SIG-M5 treated with dmso at 0.1 percent for 504 hours (cell line): ENCODE data around the gene MRM2.

ENCODE experiments used
- DNase-seq: peaks from one replicate; lab custom pipeline; 2025; ENCODE audit not compliant: unreplicated experiment; lab: John Stamatoyannopoulos, UW

Gene MRM2

DNA sequence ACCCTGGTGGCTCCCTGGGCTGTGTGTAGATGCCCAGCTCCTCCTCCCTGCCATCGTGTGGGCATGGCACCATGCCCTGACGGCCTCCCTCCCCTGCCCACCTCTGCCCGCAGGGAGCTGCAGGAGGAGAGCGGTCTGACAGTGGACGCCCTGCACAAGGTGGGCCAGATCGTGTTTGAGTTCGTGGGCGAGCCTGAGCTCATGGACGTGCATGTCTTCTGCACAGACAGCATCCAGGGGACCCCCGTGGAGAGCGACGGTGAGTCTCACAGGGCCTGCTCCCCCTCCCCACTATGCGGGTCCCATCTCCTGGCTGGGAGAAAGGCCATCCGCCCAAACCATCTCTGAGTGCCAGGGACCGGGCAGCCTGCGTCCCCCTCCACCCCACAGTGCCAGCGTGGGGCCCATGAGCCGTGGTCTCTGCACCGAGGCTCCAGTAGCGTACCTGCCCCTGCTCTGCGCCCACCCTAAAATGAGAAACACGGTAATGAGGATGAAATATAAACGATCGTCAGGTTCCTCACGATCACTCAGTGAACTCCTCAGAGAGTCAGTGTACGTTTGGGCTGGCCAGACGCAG lies 7.8 kb upstream of the MRM2 start:
- no peak for DNase-seq

GRCh38 chr7:2248984-2249694 lies 7.1 kb upstream of the MRM2 start:
- DNase-seq, result peak; percentile 51

DNA sequence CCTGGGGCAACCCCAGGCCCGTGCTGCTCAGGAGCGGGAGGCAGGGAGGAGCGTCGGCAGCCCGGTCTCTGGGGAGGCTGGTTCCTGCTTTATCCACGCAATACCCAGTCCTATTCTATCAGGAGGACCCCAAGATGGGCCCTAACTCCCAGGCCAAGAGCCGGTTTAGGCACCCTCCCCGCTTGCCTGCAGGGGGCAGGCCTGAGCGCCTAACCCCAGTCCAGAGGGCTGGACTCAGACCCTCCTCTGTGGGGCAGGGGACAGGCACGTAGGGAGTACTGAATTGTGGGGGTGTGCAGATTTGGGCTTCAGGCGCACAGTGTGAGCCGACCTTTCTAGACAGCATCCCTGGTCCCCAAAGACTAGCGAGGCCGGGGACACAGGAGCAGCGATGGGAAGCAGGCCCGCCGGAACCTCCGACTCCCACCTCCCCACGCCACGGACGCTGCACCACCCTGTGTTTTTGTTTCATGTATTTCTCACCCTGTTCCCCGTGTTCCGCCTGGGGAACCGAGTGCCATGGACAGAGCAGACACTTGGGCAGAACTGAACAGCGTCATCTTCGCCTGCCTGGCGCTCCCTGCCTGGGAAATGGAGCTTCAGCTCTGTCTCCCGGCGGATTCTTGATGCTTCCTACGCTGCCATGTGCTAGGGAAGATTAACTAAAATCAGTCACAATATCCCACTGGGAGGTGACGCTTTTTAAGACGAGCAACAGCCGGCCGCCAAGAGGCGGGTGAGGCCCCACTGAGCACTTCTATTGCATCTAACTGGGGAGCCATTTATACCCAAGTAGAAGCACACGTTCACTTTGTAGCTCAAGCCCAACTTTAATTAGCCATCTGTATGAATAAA lies 5.4 kb upstream of the MRM2 start:
- DNase-seq, result no peak

- DNase-seq, result no peak
Measured at GRCh38 chr7:2245883-2246675, 4.1 kb upstream of the MRM2 start.

DNA sequence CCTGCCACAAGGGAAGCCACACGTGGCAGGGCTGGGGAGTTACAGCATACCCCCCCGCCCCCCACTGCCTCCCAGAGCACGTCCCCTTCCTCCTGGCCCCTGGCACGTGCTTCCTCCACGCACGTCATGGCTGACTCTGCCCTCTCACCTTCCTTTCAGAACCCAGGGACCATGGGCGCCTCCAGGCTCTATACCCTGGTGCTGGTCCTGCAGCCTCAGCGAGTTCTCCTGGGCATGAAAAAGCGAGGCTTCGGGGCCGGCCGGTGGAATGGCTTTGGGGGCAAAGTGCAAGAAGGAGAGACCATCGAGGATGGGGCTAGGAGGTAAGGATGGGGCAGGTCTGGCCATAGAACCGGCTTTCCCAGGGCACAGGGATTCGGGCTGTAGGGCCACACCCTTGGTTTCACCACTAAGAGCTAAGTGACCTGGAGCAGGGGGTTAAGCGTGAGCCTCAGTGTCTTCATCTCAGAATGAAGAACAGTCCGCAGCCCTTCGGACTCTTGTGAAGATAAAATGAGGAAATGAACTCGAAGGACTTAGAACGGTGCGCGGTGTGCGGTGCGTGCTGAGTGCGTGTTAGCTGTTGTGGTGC lies 2.5 kb upstream of the MRM2 start:
- no peak for DNase-seq

- no peak for DNase-seq
Measured at GRCh38 chr7:2243458-2243857, 1.5 kb upstream of the MRM2 start.

DNA sequence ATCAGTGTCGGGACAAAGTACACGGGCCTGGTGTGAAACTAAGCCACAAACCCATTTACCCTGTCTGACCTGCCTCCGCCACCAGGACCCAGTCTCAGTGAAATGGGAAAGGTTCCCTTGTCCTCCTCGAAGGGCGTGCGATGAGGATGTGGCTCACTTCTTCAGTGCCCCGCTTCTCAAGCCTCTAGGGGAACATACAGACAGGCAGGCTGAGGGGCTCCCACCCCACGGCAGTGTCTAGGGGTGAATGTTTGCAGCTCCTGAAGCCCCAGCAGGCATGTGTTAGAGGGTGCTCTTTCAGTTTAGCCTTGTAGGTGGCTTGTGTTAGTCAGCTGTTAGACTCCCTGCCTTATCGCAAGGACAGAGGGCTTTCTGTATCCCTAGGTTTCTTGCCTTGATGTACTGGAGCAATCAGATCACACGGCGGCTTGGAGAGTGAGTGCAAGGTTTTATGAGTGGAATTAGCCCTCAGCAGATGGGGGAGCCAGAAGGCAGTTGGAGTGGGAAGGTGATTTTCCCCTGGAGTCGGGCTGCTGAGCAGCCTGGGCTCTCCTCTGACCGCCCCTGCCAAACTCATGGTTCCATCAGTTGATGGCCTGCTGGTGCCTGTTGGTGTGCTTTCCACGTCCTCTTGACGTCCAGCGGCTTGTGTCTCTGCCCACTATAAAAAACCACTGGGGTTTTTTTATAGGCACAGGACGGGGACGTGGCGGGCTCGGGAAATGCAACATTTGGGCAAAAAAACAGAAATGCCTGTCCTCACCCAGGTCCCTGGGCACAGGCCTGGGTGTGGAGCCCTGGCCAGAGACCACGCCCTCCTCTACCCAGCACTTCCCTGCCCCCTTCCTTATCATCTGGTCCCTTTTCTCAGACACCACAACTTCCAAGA lies 780 bp upstream of the MRM2 start:
- DNase-seq, result peak; percentile 61

- DNase-seq, result no peak
Measured at GRCh38 chr7:2239242-2239641, 2.8 kb downstream of the MRM2 start.

GRCh38 chr7:2237109-2237602 lies 4.8 kb downstream of the MRM2 start:
- DNase-seq, result peak; percentile 97

DNA sequence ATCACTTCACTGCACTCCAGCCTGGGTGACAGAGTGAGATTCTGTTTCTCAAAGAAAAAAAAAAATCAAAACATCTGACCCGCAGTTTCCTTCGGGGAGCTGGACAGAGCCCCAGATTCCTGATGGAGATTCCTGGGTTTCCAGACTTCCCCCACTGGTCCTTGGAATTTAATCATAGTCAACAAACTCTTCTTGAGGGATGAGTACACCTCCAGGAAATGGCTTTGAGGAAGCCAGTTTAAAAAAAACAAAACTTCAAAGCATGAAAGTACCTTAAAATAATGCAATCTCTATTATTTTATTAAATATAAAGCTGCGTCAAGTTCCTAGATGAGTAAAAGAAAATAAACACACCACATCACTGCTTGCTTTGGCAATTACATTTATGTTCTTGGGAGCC lies 8.1 kb downstream of the MRM2 start:
- no peak for DNase-seq

GRCh38 chr7:2232766-2233520 lies 9.1 kb downstream of the MRM2 start, which contains the start of gene MAD1L1:
MAD1L1 (minus strand) TSS chr7:2232945; CDS start chr7:2230133, 2,812 bp downstream.
- peak; percentile 88 for DNase-seq

- DNase-seq, result no peak
Measured at GRCh38 chr7:2231992-2232765, 9.8 kb downstream of the MRM2 start.

DNA sequence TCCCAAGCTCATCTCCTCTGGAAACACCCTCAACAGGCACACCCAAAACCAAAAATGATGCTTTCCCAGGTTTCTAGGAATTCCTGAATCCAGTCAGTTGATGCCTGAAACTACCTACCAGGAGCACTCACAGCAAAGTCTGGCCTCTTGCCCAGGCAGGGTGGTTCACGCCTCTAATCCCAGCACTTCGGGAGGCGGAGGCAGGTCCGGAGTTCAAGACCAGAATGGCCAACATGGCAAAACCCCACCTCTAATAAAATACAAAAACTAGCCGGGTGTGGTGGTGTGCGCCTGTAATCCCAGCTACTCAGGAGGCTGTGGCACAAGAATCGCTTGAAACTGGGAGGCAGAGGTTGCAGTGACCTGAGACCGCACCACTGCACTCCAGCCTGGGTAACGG lies 11.1 kb downstream of the MRM2 start:
- no peak for DNase-seq

- no peak for DNase-seq
Measured at GRCh38 chr7:2230226-2230625, 11.8 kb downstream of the MRM2 start.

DNA sequence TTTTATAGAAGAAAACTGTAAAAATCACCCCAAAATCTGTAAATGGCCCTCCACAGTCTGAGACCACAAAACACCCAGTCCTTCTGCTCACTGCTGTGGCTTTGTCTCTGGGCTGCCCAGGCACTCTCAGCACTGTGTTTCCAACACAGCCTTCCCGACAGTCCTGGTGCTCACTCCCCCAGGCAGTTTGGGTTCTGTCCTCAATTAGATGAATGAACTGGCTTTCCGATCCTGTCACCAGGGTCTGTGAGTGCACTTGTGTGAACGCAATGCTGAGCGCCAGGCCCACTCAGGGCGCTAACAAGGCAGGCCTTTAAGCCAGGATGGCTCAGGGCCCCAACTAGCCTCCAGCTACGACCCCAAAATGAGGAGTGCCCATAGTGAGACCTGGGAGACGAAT lies 12.5 kb downstream of the MRM2 start:
- no peak for DNase-seq

DNA sequence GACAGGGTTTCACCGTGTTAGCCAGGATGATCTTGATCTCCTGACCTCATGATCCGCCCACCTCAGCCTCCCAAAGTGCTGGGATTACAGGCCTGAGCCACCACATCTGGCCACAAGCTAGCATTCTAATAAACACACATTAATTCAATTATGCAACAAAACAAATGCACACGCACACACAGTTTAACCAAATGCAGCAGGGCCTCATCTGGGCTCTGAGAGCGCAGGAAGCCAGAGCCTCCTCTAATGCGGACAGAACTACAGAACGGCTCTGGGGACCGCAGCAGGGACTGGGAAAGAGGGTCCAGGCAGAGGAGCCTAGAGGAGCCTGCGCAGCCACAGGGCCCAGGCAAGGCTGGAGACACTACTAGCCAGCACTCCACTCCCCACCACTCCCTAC lies 13.1 kb downstream of the MRM2 start:
- no peak for DNase-seq

- DNase-seq, result no peak
Measured at GRCh38 chr7:2227699-2228098, 14.3 kb downstream of the MRM2 start.

DNA sequence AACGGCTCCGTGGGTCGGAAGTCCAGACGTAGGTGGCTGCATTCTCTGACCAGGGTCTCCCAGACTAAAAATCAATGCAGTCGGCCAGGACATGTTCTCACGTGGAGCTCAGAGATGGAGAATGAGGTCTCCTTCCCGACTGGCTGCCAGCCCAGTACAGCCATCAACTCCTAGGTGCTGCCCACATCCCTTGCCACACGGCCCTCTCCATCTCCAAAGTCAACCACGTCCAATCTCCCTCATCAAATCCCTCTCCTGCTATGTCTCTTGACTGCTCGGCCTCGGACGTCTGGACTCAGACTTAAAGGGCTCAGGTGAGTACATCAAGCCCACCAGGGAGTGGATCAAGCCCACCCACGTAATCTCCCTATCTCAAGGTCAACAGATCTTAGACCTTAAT lies 16.2 kb downstream of the MRM2 start:
- no peak for DNase-seq
